CD4-positive, alpha-beta T cell treated with Interleukin-10 for 1 hour (primary cell): ENCODE data around the gene PRUNE2.

Experiments used
- DNase-seq: peaks from one replicate; pipeline ENCODE4 v3.0.0-alpha.2; 2020

The PRUNE2 gene

GRCh38 chr9:76649894-76650293, 256.0 kb downstream of the PRUNE2 start:
- no peak for DNase-seq

- DNase-seq, result no peak
Observed at GRCh38 chr9:76646249-76646648, 259.7 kb downstream of the PRUNE2 start.

- no peak for DNase-seq
Observed at GRCh38 chr9:76644647-76645250, 261.2 kb downstream of the PRUNE2 start.

DNA sequence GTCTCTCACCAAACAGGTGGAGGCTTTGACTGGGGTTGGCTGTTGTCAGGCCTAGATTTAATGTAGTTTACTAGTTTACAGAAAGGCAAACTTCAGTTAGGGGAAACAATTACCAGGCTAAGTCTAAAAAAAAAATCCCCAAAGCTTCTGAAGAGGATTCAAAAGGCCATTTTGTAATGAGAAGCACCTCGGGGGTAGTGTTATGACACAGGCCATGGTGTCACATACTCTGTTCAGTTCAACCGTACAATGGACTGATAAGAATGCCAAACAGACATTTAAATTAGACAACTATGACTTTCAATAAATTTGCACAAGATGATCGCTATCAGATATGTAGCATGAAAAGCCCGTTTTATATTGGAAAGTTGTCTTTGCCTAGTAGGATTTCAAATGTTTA, 261.7 kb downstream of the PRUNE2 start:
- DNase-seq, result no peak

DNA sequence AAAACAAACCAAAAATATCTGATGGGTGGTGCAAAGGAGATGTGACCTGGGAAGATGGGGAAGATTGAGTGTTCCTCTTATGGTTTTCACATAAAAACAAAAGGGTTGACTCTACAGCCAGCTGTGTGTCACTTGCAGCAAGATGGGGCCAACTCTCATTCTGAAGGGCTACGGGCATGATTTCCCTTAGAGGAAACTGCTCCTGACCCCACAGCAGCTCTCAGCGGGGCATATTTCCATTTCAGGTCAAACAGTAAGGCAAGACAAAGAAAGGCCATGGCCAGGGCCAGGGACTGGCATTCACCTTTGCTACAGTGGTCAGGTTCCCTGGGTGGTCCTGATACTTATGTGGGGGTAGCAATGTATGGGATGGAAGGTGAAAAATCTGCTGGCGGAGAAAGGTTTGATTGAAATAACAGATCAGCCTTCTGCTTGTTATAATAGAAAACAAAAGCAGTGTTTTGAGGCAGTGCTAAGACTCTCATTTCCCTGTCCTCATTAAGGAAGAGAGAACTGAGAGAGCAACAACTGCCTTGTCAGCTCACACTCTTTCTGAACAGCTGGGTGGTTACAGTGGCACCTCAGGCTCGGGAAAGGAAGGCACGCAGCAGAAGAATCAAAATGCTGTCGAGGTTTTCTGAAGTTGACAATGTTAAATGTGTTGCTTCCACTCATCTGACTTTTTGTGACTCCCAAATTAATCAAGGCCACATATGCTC, 262.4 kb downstream of the PRUNE2 start:
- no peak for DNase-seq

DNA sequence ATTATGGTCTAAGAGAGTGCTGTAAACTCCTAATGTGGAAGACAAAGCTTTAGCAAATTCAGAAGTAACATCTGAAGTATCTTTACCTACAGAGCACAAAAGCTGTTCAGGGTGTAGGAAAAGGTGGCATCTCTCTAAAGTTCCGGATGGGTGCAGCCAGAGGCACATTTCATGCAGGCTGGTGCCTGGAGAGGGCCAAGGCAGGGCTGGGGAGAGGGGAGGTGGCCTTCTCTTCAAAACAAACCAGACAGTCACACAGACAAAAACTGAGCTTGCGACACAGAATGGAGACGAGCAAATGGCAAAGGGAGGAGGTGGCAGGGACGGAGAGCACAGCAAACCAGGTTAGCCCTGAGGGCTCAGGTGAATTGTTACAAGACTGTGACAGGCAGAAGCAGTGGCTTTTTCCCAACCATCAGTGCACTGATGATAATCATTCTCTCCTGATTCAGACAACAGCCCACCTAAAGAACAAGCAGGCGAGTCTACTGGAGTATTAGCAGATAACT, 263.2 kb downstream of the PRUNE2 start:
- DNase-seq, result no peak

GRCh38 chr9:76642074-76642473, 263.8 kb downstream of the PRUNE2 start:
- DNase-seq, result no peak

- DNase-seq, result no peak
Observed at GRCh38 chr9:76638001-76638400, 267.9 kb downstream of the PRUNE2 start.

DNA sequence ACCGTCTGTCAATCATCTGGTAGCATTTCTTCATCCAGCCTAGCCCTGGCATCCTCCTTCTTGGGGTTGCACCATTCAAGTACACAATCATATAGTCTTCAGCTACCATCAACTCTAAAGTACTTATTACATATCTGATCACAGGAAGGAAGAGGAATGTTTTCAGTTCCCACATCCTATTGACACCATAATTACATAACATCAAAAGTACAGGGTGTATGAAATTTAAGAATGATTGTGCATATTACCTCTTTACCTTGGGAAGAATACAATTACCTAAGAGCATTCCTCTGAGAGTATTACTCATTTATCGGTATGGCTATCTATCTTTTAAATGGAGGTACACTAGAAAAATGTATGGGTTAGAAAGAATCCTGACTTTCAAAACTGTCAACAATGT, 268.5 kb downstream of the PRUNE2 start:
- DNase-seq, result no peak

DNA sequence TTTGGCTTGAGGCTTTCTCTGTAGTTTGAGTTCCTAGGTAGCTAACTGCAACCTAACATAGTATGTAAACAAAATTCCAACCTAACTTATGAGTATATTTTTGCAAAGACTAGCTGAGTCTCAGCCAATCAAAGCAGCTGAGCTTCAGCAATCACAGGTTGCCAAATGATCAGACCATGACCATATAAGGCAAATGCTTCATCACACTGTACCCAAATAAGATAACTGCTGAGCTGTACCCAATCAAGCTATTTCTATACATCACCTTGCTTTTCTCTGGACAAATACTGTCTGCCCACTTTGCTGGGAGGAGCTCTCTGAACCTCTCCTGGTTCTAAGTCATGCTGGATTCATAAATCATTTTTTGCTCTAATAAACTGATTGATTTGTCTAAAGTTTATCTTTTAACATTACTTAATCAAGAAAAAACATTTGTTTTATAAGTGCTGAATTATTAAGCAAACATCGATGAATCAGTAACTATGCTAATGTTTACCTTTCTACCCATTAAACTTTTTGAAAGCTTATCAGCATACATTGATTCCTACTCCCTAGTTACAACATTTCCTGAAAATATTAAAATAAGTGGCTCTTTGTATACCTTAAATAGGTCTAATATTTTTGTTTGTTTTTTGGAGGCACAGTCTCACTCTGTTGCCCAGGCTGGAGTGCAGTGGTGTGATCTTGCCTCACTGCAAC, 271.4 kb downstream of the PRUNE2 start:
- no peak for DNase-seq

- no peak for DNase-seq
Observed at GRCh38 chr9:76630916-76631315, 275.0 kb downstream of the PRUNE2 start.

DNA sequence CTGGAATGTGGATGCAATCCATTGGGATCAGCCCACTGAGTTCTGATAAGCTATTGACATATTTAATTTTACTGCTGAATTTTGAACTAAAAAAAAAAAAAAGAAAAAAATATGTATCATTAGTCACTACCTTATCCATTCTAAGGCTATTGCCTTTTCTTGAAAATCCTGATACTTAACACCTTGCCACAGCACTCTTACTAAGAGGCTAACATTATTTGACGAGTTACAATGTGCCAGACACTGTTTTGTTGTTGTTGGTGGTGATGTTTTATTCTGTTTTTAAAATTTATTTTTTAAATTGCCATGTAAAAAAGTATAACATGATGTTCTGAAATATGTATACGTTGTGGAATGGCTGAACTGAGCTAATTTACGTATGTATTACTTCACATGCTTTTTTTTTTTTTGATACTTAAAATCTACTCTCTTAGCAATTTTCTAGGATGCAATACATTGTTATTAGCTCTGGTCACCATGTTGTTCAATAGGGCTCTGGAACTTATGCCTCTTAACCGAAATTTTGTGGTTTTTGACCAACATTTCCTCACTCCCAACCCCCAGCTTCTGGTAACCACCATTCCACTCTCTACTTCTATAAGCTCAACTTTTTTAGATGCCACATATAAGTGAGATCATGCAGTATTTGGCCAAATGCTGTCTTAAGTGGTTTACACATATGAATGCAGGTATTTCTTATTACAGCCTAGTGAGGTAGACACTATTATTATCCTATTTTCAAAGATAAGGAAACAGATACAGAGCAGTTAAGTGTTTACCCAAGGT, 276.5 kb downstream of the PRUNE2 start:
- no peak for DNase-seq

DNA sequence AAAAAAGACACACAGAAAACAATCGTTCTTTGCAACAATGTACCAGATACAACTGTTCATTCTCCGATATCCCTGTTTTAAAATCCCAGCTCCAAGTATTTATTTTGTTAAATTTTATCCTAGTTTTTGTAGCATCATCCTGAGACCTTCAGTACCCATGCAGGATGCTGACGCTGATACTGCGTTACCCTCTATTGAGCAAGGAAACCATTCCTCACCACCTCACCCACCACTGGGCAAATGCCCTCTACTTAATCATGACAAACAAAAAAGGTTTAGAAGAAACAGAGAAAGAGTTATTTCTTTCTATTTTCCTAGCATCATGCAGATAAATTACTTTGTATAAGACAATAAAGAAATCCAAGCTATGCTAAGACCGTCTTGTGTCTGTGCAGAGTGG, 277.8 kb downstream of the PRUNE2 start:
- no peak for DNase-seq

- no peak for DNase-seq
Observed at GRCh38 chr9:76626980-76627379, 278.9 kb downstream of the PRUNE2 start.

GRCh38 chr9:76626141-76626540, 279.8 kb downstream of the PRUNE2 start:
- no peak for DNase-seq

- DNase-seq, result no peak
Observed at GRCh38 chr9:76624391-76625048, 281.4 kb downstream of the PRUNE2 start.

DNA sequence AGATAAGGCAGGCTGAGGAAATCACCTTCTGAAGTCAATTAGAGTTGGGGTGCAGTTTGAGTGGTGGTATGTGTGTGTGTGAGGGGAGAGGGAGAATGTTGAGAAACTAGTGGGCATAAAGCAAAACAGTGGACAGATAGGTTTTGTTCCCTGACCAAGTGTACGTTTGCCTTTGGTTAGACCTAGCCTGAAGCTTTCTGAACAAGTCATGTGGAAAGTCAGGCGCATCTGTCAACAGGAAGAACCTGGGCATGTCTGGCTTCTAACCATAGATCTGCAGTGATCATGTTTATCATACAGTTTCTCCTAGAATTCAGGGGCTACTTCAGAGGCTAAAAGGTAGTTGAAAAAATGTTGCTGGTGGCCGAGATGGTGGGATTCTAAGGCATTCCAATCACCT, 284.9 kb downstream of the PRUNE2 start:
- DNase-seq, result no peak

- DNase-seq, result no peak
Observed at GRCh38 chr9:76620581-76620980, 285.3 kb downstream of the PRUNE2 start.

DNA sequence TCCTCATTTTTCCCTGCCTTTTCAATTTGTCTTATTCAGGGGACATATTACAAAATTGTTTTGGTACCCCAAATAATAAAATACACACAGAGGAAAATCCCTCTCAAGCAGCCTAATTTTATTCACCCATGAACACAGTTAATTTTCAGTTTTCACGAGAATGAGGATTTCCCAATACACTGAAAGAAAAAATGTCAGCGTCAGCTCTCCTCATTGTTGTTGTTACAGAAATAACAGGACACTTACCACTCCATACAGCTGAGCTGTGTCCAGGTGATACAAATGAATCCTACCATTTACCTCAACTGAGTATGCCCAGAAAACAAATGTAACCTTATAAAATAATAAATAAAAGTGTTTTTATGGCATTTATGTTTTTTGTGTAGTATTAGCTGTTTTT, 286.3 kb downstream of the PRUNE2 start:
- no peak for DNase-seq

DNA sequence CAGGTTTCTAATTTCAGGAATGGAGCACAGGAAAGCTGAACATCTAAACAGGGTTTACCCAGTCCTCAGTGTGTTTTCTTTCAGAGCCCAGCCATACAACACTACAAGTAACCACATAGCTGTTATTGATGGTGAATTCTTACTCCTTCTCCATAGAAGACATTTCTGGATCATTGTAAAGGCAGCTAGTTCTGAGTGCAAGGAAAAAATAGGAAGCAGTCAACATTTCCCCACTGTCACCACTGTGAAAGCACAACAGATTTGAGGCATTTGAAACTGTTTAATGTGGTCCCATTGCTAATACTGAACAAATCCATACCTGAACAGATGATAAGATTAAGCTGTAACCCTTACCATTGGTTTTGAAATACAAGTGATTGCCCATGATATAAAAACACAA, 286.7 kb downstream of the PRUNE2 start:
- DNase-seq, result no peak

GRCh38 chr9:76618762-76619161, 287.2 kb downstream of the PRUNE2 start:
- no peak for DNase-seq

DNA sequence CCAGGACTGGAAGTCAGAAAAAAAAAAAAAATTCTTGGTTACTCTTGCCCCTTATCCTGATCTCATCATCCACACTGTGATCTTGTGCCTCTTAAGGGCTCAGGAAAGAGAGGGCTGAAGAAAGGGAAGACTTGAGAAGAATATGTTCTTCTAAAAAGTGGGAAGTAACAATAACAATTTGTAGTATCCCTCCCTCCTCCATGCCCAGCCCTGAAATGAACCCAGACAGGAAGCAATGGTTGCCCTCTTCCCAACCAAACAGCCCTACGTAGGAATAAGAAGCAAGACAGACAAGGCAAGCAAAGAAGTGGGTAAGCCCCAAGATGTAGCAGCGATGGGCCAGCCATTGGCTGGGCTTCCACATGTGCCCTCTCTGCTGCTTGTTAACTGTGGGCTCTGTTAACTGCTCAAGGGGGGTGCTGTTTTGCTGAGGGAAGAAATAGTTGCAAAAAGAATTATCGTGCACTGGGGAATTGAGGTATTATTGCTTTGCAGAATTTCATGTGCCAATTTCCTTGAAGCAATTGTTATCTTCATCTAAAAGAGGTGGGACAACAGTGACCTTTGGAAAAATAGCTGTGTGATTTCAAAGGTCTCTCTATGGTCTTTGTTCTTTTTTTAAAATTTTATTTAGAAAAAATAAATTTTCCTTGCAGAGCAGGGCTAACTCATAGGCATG, 288.3 kb downstream of the PRUNE2 start:
- DNase-seq, result no peak
